GM12875 (cell line): ENCODE measurements around the gene ENKUR.

Experiments used
- H3K4me3 ChIP-seq: one replicate; pipeline ENCODE4 v1.5.1; 2011; ENCODE audit warnings: low read depth, low read length, control low read depth
- TF ChIP-seq, protein P1 (sequence below): IDR thresholded peaks from 2 replicates; pipeline ENCODE4 v1.5.1; 2011; ENCODE audit warnings: low read depth, mild to moderate bottlenecking, control low read depth, inconsistent platforms, low read length, moderate library complexity, borderline replicate concordance; ENCODE audit not compliant: insufficient read depth

The ENKUR gene

DNA sequence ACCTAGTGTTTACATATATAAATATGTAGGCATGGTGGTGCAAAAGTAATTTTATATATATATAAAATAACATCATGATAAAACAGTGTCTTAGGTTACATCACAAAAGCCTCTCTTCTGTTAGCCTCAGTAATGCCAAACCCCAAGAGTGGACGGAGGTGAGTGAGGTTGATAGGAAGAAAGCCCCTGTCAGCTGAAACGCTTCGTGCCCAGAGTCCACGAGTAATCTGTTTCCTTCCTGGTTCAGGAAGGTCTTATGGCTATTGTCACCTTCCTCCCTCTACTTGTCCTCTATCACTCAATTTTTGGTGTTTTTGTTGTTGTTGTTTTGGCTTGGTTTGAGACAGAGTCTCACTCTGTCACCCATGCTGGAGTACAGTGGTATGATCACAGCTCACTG is 41.9 kb upstream of the ENKUR start:
- TF ChIP-seq, protein P1, sequence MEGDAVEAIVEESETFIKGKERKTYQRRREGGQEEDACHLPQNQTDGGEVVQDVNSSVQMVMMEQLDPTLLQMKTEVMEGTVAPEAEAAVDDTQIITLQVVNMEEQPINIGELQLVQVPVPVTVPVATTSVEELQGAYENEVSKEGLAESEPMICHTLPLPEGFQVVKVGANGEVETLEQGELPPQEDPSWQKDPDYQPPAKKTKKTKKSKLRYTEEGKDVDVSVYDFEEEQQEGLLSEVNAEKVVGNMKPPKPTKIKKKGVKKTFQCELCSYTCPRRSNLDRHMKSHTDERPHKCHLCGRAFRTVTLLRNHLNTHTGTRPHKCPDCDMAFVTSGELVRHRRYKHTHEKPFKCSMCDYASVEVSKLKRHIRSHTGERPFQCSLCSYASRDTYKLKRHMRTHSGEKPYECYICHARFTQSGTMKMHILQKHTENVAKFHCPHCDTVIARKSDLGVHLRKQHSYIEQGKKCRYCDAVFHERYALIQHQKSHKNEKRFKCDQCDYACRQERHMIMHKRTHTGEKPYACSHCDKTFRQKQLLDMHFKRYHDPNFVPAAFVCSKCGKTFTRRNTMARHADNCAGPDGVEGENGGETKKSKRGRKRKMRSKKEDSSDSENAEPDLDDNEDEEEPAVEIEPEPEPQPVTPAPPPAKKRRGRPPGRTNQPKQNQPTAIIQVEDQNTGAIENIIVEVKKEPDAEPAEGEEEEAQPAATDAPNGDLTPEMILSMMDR = no peak

DNA sequence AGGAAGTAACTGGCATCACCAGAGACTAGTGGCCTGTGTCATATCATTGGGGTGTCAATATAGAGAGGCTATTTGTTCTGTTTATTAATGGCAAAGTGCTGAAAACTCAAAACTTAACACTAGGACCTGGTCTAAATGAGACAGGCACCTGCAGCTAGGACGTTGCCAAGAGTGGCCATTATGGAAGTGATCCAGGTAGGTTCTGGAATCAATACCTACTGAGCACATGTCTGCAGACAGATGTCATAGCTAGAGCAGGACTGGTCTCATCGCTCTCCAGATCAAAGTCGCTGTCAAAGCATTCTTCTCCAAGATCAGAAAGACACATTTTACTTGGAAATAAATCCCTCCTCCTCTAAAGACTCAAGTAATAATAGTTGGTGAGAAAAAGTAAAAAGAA is 40.8 kb upstream of the ENKUR start:
- TF ChIP-seq, protein P1 = no peak
- no peak overlapping the region for H3K4me3 ChIP-seq

More for the DNA sequence above, 41.9 kb upstream of the ENKUR start:
- no peak overlapping the region for H3K4me3 ChIP-seq

DNA sequence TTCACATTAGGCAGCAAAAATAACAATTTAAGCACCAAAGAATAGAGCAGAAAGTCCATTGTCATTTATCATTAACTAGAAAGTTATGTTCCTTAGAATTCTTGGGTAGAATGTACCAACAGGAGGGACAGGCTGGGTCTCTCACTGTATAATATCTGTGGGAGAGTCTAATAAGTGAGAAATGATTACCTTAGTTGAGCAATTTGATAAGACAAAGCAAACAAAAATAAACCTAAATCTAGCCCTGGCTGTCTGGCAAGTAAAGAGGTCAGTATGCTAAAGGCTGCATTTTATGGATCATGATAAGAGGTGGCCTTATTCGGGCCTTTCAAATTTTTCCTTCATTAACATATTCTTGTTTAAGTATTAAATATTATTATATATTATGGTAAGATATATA is 36.1 kb upstream of the ENKUR start:
- TF ChIP-seq, protein P1 = no peak
- no peak overlapping the region for H3K4me3 ChIP-seq

DNA sequence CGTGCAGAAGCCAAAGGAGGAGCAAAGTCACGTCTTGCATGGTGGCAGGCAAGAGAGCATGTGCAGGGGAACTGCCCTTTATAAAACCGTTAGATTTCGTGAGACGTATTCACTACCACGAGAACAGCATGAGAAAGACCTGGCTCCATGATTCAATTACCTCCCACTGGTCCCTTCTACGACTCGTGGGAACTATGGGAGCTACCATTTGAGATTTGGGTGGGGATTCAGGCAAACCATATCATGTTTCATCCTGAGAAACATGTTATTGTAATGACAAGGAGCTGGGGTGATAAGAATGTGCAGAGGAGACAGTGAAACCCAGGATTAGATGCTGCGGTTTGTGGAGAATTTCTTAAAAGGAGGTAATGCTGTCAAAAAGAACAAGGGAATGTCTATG is 34.4 kb upstream of the ENKUR start:
- TF ChIP-seq, protein P1 = no peak
- H3K4me3 ChIP-seq = no peak overlapping the region

DNA sequence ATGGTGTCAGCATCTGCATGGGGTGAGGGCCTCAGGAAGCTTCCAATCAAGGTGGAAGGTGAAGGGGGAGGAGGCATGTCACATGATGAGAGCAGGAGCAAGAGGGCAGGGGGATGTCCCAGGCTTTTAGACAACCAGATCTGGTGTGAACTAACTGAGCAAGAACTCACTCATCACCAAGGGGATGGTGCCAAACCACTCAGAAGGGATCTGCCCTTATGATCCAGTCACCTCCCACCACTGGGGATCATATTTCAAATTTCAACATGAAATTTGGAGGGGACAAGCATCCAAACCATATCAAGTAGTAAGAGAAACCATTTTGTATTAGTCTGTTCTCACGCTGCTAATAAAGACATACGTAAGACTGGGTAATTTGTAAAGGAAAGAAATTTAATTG is 34.0 kb upstream of the ENKUR start:
- TF ChIP-seq, protein P1 = no peak
- H3K4me3 ChIP-seq = no peak overlapping the region

DNA sequence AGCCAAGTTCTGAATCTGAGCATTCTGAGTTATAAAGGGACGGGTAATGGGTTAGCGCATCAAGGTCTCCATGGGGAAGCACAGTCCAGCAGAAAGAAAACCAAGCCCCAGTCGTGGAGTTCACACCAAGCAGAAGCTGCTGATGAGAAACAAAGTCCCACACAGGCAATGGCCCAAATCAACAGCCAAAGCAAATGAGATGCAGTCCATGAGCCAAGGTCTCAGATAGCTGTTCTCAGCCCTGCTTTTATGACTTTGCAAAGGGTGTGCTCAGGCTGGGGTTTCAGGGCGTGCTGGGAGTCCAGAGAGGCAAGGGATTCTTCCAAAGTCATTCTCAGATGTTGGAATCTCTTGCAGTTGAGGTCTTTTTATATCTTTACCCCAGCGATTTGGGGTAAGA is 32.5 kb upstream of the ENKUR start:
- H3K4me3 ChIP-seq = no peak overlapping the region
- TF ChIP-seq, protein P1 = no peak

DNA sequence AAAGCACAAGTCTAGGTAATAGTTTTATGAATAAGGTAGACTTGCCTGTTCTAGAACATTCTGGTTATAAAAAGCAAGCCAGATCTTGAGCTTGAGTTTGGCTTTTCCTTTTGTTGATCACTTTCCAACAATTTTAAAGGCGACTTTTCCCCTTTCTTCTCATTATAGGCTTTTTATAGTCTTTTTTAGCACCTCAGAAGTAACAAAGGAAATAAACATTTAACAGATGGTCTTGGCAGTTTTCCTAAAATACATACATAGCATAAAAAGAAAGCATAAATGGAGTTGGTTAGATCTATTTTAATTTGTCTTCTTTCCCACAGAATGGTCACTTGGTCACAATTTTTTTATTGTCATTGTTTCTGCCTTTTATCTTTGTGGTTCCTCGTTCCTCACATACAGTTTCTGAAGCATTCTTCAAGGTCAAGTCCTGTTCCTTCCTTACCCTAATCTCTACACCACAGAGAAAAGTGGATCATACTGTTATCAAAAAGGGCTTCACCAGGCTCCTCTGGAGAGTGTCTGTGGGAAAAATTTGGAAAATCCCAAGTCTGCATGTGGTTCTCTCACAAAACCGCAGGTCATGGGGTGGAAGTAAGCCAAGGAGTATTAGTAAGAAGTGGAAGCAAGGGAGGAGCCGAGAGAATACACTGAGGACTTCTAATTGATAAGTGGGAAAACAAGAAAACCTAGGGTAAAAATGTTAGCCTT is 31.8 kb upstream of the ENKUR start:
- H3K4me3 ChIP-seq = no peak overlapping the region
- TF ChIP-seq, protein P1 = no peak
